ENCODE data around the gene RP9.

RP9 gene

DNA sequence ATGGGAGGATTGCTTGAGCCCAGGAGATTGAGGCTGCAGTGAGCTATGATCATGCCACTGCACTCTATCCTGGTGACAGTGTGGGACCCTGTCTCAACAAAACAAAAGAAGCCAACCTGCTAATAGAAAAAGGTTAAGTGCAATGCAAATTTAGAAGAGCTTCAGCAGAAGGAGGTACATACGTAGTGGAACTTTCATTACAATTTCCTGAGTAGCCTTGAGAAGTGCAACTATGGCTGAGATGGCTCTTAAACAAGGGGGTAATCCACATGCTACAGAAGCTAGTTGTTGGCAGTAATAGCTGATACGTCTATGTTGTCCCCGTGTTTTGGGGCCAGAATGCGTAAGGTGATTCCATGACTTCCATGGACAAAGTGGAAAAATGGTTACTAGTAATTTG lies 36.0 kb downstream of the RP9 start:
- TF ChIP-seq, protein P1, sequence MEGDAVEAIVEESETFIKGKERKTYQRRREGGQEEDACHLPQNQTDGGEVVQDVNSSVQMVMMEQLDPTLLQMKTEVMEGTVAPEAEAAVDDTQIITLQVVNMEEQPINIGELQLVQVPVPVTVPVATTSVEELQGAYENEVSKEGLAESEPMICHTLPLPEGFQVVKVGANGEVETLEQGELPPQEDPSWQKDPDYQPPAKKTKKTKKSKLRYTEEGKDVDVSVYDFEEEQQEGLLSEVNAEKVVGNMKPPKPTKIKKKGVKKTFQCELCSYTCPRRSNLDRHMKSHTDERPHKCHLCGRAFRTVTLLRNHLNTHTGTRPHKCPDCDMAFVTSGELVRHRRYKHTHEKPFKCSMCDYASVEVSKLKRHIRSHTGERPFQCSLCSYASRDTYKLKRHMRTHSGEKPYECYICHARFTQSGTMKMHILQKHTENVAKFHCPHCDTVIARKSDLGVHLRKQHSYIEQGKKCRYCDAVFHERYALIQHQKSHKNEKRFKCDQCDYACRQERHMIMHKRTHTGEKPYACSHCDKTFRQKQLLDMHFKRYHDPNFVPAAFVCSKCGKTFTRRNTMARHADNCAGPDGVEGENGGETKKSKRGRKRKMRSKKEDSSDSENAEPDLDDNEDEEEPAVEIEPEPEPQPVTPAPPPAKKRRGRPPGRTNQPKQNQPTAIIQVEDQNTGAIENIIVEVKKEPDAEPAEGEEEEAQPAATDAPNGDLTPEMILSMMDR (IDR thresholded peaks at IDR 0.05; ENCODE audit: low read depth, low read length), result no peak
- H3K4me3 ChIP-seq (ENCODE audit: low read depth, low read length), result no peak overlapping the region

DNA sequence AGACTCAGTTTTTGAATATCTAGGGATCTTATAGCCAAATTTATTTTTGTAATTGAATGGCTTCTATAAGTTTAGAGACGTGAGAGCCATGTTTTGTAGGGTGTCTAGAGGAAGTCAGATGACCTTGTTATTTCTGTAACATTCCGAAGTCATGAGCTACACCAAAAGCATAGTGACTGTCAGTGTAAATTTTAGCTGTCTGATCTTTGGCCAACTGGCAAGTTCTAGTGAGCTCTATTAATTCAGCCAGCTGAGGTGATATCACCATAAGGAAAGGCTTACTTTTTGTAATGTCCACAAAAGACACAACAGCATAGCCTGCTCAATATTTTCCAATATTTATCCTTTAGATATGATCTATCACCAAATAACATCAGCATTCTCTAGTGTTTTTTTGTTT lies 36.7 kb downstream of the RP9 start:
- TF ChIP-seq, protein P1 (IDR thresholded peaks at IDR 0.05; ENCODE audit: low read depth, low read length), result no peak
- no peak overlapping the region for H3K4me3 ChIP-seq (ENCODE audit: low read depth, low read length)

DNA sequence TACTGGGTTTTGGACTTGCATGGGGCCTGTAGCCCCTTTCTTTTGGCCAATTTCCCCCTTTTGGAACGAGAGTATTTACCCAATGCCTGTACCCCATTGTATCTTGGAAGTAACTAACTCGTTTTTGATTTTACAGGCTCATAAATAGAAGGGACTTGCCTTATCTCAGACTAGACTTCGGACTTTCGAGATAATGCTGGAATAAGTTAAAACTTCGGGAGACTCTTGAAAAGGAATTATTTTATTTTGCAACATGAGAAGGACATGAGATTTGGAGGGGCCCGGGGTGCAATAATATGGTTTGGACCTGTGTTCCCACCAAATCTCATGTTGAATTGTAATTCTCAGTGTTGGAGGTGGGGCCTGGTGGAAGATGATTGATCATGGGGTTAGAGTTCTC lies 38.4 kb downstream of the RP9 start:
- H3K4me3 ChIP-seq (ENCODE audit: low read depth, low read length), result no peak overlapping the region
- TF ChIP-seq, protein P1 (IDR thresholded peaks at IDR 0.05; ENCODE audit: low read depth, low read length), result no peak

DNA sequence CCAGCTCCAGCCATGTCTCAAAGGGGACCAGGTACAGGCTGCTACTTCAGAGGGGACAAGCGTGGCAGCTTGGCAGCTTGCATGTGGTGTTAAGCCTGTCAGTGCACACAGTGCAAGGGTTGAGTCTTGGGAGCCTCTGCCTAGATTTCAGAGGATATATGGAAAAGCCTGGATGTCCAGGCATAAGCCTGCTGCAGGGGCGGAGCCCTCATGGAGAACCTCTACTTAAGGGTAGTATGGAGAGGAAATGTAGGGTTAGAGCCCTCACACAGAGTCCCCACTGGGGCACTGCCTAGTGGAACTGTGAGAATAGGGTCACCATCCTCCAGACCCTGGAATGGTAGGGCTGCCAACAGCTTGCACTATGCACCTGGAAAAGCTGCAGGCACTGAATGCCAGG lies 38.9 kb downstream of the RP9 start:
- no peak overlapping the region for H3K4me3 ChIP-seq (ENCODE audit: low read depth, low read length)
- TF ChIP-seq, protein P1 (IDR thresholded peaks at IDR 0.05; ENCODE audit: low read depth, low read length), result no peak

DNA sequence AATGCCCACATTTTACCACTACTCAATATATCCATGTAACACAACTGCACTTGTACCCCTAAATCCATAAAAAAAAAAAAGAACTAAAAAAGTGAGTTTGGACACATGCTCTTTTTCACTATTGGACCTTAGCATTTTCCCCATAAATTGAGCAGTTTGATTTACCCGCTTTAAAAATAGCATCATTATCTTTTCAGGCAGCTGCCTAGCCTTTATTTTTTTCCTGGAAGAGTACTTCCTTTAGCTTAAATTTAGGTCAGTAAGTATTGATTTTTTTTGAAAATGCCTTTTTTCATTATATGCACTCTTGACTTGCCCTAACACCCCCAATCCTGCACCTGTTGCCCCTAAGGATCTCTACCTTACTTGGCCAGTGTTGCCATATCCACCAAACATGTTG lies 41.3 kb downstream of the RP9 start:
- TF ChIP-seq, protein P1 (IDR thresholded peaks at IDR 0.05; ENCODE audit: low read depth, low read length), result no peak
- H3K4me3 ChIP-seq (ENCODE audit: low read depth, low read length), result no peak overlapping the region

DNA sequence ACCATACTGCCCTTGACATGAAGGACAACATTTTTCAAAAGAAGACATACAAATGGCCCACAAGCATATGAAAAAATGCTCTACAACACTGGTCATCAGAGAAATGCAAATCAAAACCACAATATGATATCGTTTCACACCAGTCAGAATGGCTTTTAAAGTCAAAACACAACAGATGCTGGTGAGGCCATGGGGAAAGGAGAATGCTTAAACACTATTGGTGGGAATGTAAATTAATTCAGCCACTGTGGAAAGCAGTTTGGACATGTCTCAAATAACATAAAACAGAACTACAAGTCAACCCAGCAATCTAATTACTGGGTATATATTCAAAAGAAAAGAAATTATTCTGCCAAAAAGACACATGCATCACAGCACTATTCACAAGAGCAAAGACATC lies 42.4 kb downstream of the RP9 start:
- TF ChIP-seq, protein P1 (IDR thresholded peaks at IDR 0.05; ENCODE audit: low read depth, low read length), result no peak
- no peak overlapping the region for H3K4me3 ChIP-seq (ENCODE audit: low read depth, low read length)

DNA sequence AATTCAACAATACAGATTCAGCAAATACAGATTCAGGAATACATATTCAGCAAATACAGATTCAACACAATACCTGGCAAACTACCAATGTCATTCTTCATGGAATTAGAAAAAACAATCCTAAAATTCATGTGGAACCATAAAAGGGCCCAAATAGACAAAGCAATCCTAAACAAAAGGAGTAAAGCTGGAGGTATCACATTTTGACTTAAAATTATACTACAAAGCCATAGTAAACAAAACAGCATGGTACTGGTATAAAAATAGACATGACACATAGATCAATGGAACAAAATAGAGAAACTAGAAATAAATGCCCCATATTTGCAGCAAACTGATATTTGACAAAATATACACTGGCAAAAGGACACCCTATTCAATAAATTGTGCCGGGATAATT lies 43.2 kb downstream of the RP9 start:
- no peak overlapping the region for H3K4me3 ChIP-seq (ENCODE audit: low read depth, low read length)
- TF ChIP-seq, protein P1 (IDR thresholded peaks at IDR 0.05; ENCODE audit: low read depth, low read length), result no peak
